GM12878 (cell line): ENCODE results near the gene ZNF410. TPM values are rescaled to one million over a fixed set of nuclear protein-coding genes. Genes with fewer than 3 reads are reported as not detected.

Experiments
- ATAC-seq: fragments of 200-7000 bp; cut with Tn5 transposase; 3 replicates; pipeline ENCODE4 v1.9.1; 2020; ENCODE audit warnings: mild to moderate bottlenecking, moderate library complexity
- BruUV-seq: library from RNA; stranded (reverse); fragments of 400-500 nt; replicated peaks from 2 replicates; lab custom pipeline; 2021; lab: Mats Ljungman, UMichigan
- CTCF ChIA-PET: fragments of 300-600 bp; sonication (Branson Sonifier 250); formaldehyde crosslinking; extraction: SDS; loops from one replicate; lab custom pipeline; 2021; ENCODE audit warnings: inconsistent platforms; lab: Yijun Ruan, JAX
- POLR2A ChIA-PET: fragments of 350-600 bp; formaldehyde crosslinking; extraction: SDS; loops from one replicate; lab custom pipeline; 2021; ENCODE audit warnings: inconsistent platforms; lab: Charles Lee
- RAD21 ChIA-PET: fragments of 300-600 bp; sonication (Branson Sonifier 250); formaldehyde crosslinking; loops from one replicate; lab custom pipeline; 2023; ENCODE audit warnings: antibody characterized with exemption; ENCODE audit not compliant: unreplicated experiment; lab: Charles Lee
- SMC1A ChIA-PET: fragments of 300-600 bp; sonication (Branson Sonifier 250); formaldehyde crosslinking; loops from one replicate; lab custom pipeline; 2023; ENCODE audit not compliant: unreplicated experiment, uncharacterized antibody; lab: Charles Lee
- DNase-seq: peaks from one replicate; pipeline ENCODE4 v3.0.0-alpha.2; 2011; ENCODE audit warnings: low read depth, low spot score
- FAIRE-seq: peaks from 3 replicates; lab custom pipeline; 2011; peaks lifted over from hg19 to GRCh38; lab: Jason Lieb, UNC
- H2AFZ ChIP-seq: 2 replicates; pipeline ENCODE4 v1.6.0; 2011; ENCODE audit warnings: low read depth, low read length, control low read depth; ENCODE audit not compliant: control insufficient read depth
- H3K27ac ChIP-seq: 2 replicates; pipeline ENCODE4 v1.5.1; 2011; ENCODE audit warnings: control low read depth; ENCODE audit not compliant: control insufficient read depth, insufficient read depth
- H3K27me3 ChIP-seq, 2 experiments: replicated peaks in 1 of 2; 2 replicates each; pipeline versions ENCODE4 v1.6.0 to v1.6.1; 2011; ENCODE audit warnings: low read length in 1 of 2; ENCODE audit not compliant: control insufficient read depth in 2 of 2, insufficient read depth in 2 of 2
- H3K36me3 ChIP-seq, 2 experiments: 2 replicates each; pipeline ENCODE4 v1.5.1; 2011; ENCODE audit warnings: low read length in 1 of 2; ENCODE audit not compliant: control insufficient read depth in 2 of 2, insufficient read depth in 2 of 2
- H3K4me1 ChIP-seq: 2 replicates; pipeline ENCODE4 v1.6.1; 2011; ENCODE audit warnings: mild to moderate bottlenecking, low read length, moderate library complexity, mixed read lengths; ENCODE audit not compliant: control insufficient read depth, insufficient read depth
- H3K4me2 ChIP-seq: 2 replicates; pipeline ENCODE4 v1.6.0; 2011; ENCODE audit warnings: control low read depth; ENCODE audit not compliant: control insufficient read depth, insufficient read depth
- H3K4me3 ChIP-seq: fragments of 200-600 bp; sonication (generic); 2 replicates; pipeline ENCODE4 v1.5.1; 2016
- H3K79me2 ChIP-seq: 2 replicates; pipeline ENCODE4 v1.6.0; 2011; ENCODE audit warnings: low read length; ENCODE audit not compliant: control insufficient read depth, insufficient read depth
- H3K9ac ChIP-seq: 2 replicates; pipeline ENCODE4 v1.8.0; 2011; ENCODE audit warnings: low read length, control low read depth, mixed read lengths; ENCODE audit not compliant: control insufficient read depth, insufficient read depth
- H3K9me3 ChIP-seq: replicated peaks from 3 replicates; pipeline ENCODE4 v1.5.1; 2011; ENCODE audit warnings: mild to moderate bottlenecking, low read length; ENCODE audit not compliant: control insufficient read depth, insufficient read depth
- H4K20me1 ChIP-seq: 2 replicates; pipeline ENCODE4 v1.6.0; 2011; ENCODE audit not compliant: control insufficient read depth, insufficient read depth
- BMI1 ChIP-seq: fragments of 450-650 bp; IDR thresholded peaks from 2 replicates; pipeline ENCODE4 v1.6.1; 2016; ENCODE audit warnings: mild to moderate bottlenecking, moderate library complexity, borderline replicate concordance
- CBX3 ChIP-seq: fragments of 200-600 bp; sonication (generic); IDR thresholded peaks from 2 replicates; pipeline ENCODE4 v1.6.1; 2016; ENCODE audit warnings: low read depth, borderline replicate concordance
- ETV6 ChIP-seq, 2 experiments: fragments of 450-650 bp in 1 of 2; IDR thresholded peaks in 1 of 2; conservative IDR thresholded peaks in 1 of 2; 2 replicates each; pipeline ENCODE4 v1.6.1; 2014; ENCODE audit warnings: antibody characterized with exemption in 1 of 2, borderline replicate concordance in 1 of 2, low read depth in 1 of 2, mild to moderate bottlenecking in 1 of 2, moderate library complexity in 1 of 2
- FOXK2 ChIP-seq: fragments of 450-650 bp; IDR thresholded peaks from 2 replicates; pipeline ENCODE4 v1.6.1; 2017; ENCODE audit warnings: mild to moderate bottlenecking, moderate library complexity
- PAX5 ChIP-seq: IDR thresholded peaks from 2 replicates; pipeline ENCODE4 v1.6.1; 2011; ENCODE audit warnings: low read depth, low read length, borderline replicate concordance
- POLR2AphosphoS5 ChIP-seq: IDR thresholded peaks from 2 replicates; pipeline ENCODE4 v1.6.1; 2011; ENCODE audit warnings: mild to moderate bottlenecking, low read length, inconsistent platforms
- SUPT20H ChIP-seq: IDR thresholded peaks from 2 replicates; pipeline ENCODE4 v1.6.1; 2011; ENCODE audit warnings: low read depth, mild to moderate bottlenecking, low read length, moderate library complexity, borderline replicate concordance; ENCODE audit not compliant: control insufficient read depth
- TCF3 ChIP-seq: IDR thresholded peaks from 2 replicates; pipeline ENCODE4 v1.6.1; 2012; ENCODE audit warnings: low read depth, mild to moderate bottlenecking, low read length, borderline replicate concordance; ENCODE audit not compliant: insufficient read depth
- TCF7 ChIP-seq: IDR thresholded peaks from 2 replicates; pipeline ENCODE4 v1.6.1; 2014; ENCODE audit warnings: antibody characterized with exemption, borderline replicate concordance
- ZBTB40 ChIP-seq: fragments of 450-650 bp; IDR thresholded peaks from 2 replicates; pipeline ENCODE4 v1.6.1; 2016; ENCODE audit warnings: mild to moderate bottlenecking, moderate library complexity, borderline replicate concordance
- ZNF207 ChIP-seq: fragments of 450-650 bp; IDR thresholded peaks from 2 replicates; pipeline ENCODE4 v1.6.1; 2014; ENCODE audit warnings: antibody characterized with exemption, mild to moderate bottlenecking, borderline replicate concordance
- WGBS: methylation state at CpG from one replicate; pipeline ENCODE4 v1.1.6; 2016; ENCODE audit warnings: low lambda C conversion rate; ENCODE audit not compliant: insufficient replicate concordance, insufficient coverage; ENCODE audit errors: missing lambda C conversion rate; 5-methylcytosine and 5-hydroxymethylcytosine counted together
- in situ Hi-C: fragments of 300-500 bp; cut with MboI; formaldehyde crosslinking; loops from 9 replicates; pipeline ENCODE4 v1.14.3; 2018; ENCODE audit warnings: mixed read lengths
- intact Hi-C: fragments of 100-400 bp; cut with micrococcal nuclease; formaldehyde crosslinking; loops from one replicate; pipeline ENCODE4 v1.14.2; 2022; ENCODE audit not compliant: unreplicated experiment
- polyA plus RNA-seq, 11 experiments: library from polyadenylated mRNA; depleted of rRNA in 4 of 11; unstranded in 6 of 11; stranded (reverse) in 5 of 11; fragments of >200 nt; fragmentation: Nextera tagmentation in 4 of 11; fragmentation: Illumina TruSeq in 1 of 11; extraction: Ambion mirVana in 4 of 11; extraction: Trizol in 1 of 11; gene quantifications; 1 replicate in 1 of 11; 2 replicates in 10 of 11; pipeline versions ENCODE4 v1.2.1 to v1.2.3, GENCODE V29; 2011 to 2016; ENCODE audit warnings: inconsistent platforms in 2 of 11, missing spikeins in 2 of 11, low read depth in 1 of 11
- total RNA-seq, 4 experiments: library from RNA; depleted of rRNA in 3 of 4; stranded (reverse); fragments of >200 nt in 3 of 4; fragmentation: Illumina TruSeq in 1 of 4; extraction: Trizol in 1 of 4; gene quantifications; 2 replicates each; pipeline versions ENCODE4 v1.2.1 to v1.2.3, GENCODE V29; 2013 to 2021

ZNF410 gene
- total and polyA plus RNA-seq, 10 of the 15 experiments (the other 5 are each of a cell fraction or from before 2014, with no cell fraction given), result 31.2 to 56.6 (median 47.7) TPM

- in situ Hi-C loops, result no loop called here
- no peak for ATAC-seq
- intact Hi-C loops, result no loop called here
- no peaks in the 10 kb centered on the region for H3K79me2 ChIP-seq
- no peaks in the 10 kb centered on the region for H3K36me3 ChIP-seq
- ChIA-PET SMC1A (interaction anchor here (1.1 to 1.2 kb wide), 2 partner anchors 8 to 109 kb away, joined by 3 read pairs; partner anchors contain the start of gene PTGR2), POLR2A (interaction anchor here (0.7 kb wide), 1 partner anchor 13 kb away, joined by 5 read pairs; no protein-coding TSS in a partner anchor), CTCF (interaction anchor here (1.4 to 1.5 kb wide), 2 partner anchors 11 to 253 kb away, joined by 3 read pairs; no protein-coding TSS in a partner anchor), RAD21 (no interaction called here)
- no peak overlapping the region for H3K9ac ChIP-seq
- WGBS, result 93% methylated on average over 2 of the region's 2 CpGs
- H3K27ac ChIP-seq, result no peak overlapping the region
- DNase-seq, result no peak
- no peaks in the 10 kb centered on the region; the same call in 2 of the 3 replicates for H3K9me3 ChIP-seq
- H3K4me3 ChIP-seq, result no peak overlapping the region
- H3K27me3 ChIP-seq, result no peaks in the 10 kb centered on the region
- TF ChIP-seq CBX3, result no peak
- no peak for TF ChIP-seq PAX5
- TF ChIP-seq TCF3, result no peak
- no peak for TF ChIP-seq SUPT20H
- no peak for TF ChIP-seq BMI1
- no peak for TF ChIP-seq ETV6 (conservative IDR thresholded peaks at IDR 0.05 in 1 of 2, IDR thresholded peaks at IDR 0.05 in 1 of 2; ENCODE audit: borderline replicate concordance in 1 of 2, low read depth in 1 of 2)
- no peaks in the 10 kb centered on the region for H4K20me1 ChIP-seq
- no peak overlapping the region for H3K4me2 ChIP-seq
- FAIRE-seq, result no peak
- no TSS peak for BruUV-seq
- H3K4me1 ChIP-seq, result no peaks in the 10 kb centered on the region
- no peak overlapping the region for H2AFZ ChIP-seq
These were observed 43.8 kb upstream of the ZNF410 start for GRCh38 chr14:73842851-73843250.

GRCh38 chr14:73843296-73843695 is 43.4 kb upstream of the ZNF410 start:
- H4K20me1 ChIP-seq, result no peaks in the 10 kb centered on the region
- POLR2A ChIA-PET, result no interaction called here
- no peak overlapping the region for H3K4me2 ChIP-seq
- SMC1A ChIA-PET, result interaction anchor here (1.2 to 1.8 kb wide), 2 partner anchors 10 to 114 kb away, joined by 3 to 4 read pairs; no protein-coding TSS in a partner anchor
- BruUV-seq, result no TSS peak
- H2AFZ ChIP-seq, result no peak overlapping the region
- intact Hi-C loops, result no loop called here
- no peaks in the 10 kb centered on the region; the same call in 2 of the 3 replicates for H3K9me3 ChIP-seq
- WGBS, result 33% methylated on average over 1 of the region's 2 CpGs
- no peak overlapping the region for H3K9ac ChIP-seq
- DNase-seq, result no peak
- RAD21 ChIA-PET, result no interaction called here
- no peak for TF ChIP-seq ZNF207
- no peak for TF ChIP-seq FOXK2
- no peak for TF ChIP-seq TCF7
- no peak for TF ChIP-seq POLR2AphosphoS5
- no peak for TF ChIP-seq ZBTB40
- TF ChIP-seq, all 136 proteins: peak for 0
- no peak for FAIRE-seq
- H3K36me3 ChIP-seq, result no peaks in the 10 kb centered on the region
- CTCF ChIA-PET, result interaction anchor here (1.4 kb wide), 1 partner anchor 9 kb away, joined by 4 read pairs; no protein-coding TSS in a partner anchor
- ATAC-seq, result no peak
- no peak overlapping the region for H3K27ac ChIP-seq
- no peaks in the 10 kb centered on the region for H3K27me3 ChIP-seq
- no peaks in the 10 kb centered on the region for H3K4me1 ChIP-seq
- in situ Hi-C loops, result no loop called here
- no peak overlapping the region for H3K4me3 ChIP-seq
- no peaks in the 10 kb centered on the region for H3K79me2 ChIP-seq
